ENCODE results near the gene GAREM2. TPM values are rescaled to one million over a fixed set of nuclear protein-coding genes. Genes with fewer than 3 reads are reported as not detected.
A peak's percentile ranks its signal among the peaks of the same experiment; 100 is the strongest.
"Not testable (repeated sequence)": the region's sequence is repeated elsewhere in the genome, so short reads cannot be mapped to it uniquely, and the experiment has no call there.

GAREM2 gene
- 2.5 TPM for total RNA-seq

GRCh38 chr2:26172871-26173775 is at the start of gene GAREM2:
GAREM2 (plus strand) TSS chr2:26173088; CDS start chr2:26173221, 133 bp downstream.
- no peak for DNase-seq

- no peak for DNase-seq
Measured at GRCh38 chr2:26123426-26123825, 49.5 kb upstream of the GAREM2 start.

DNA sequence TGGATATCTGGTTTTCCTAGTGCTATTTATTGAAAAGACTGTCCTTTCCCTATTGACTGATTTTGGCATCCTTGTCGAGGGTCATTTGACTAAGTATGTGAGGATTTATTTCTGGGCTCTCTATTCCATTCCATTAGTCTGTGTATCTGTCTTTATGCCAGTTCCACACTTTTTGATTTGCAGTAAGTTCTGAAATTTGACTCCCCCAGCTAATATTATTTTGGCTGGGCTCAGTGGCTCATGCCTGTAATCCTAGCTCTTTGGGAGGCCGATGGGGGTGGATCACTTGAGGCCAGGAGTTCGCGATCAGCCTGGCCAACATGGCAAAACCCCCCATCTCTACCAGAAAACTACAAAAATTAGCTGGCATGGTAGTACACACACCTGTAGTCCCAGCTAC is 46.8 kb upstream of the GAREM2 start:
- no peak for DNase-seq

GRCh38 chr2:26128176-26128575 is 44.7 kb upstream of the GAREM2 start:
- DNase-seq, result no peak

- no peak for DNase-seq
Measured at GRCh38 chr2:26130763-26131162, 42.1 kb upstream of the GAREM2 start.

- no peak for DNase-seq
Measured at GRCh38 chr2:26136451-26136850, 36.4 kb upstream of the GAREM2 start.

GRCh38 chr2:26139269-26140183 is 33.4 kb upstream of the GAREM2 start:
- DNase-seq, result no peak

DNA sequence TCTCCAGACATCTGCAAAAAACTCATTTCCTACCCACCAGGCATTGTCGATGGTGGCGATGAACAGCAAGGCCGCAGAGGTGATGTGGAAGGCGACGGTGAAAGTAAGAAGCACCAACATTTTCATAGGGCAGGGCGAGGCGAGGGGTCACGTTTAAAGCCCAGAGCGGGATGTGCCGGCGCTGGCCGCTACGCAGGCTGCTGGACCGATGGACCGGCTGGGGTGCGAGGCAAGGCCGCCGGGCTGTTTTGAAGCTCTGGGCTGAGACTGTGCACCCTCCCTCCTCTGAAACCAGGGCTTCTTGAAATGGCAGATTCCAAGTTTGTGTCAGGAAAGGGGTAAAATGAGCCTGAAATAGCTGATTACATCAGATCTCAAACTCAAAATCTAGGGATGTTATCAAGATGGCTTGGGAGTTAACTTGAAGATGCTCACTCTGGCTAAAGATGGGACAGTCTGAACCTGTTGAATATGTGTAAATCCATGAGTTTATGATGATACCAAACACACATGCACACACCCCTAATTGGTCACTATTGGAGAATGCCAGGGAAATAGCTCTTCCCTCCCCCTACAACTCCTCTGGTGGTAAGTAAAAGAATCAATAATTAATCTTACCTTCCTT is 31.6 kb upstream of the GAREM2 start:
- no peak for DNase-seq

GRCh38 chr2:26144031-26144430 is 28.9 kb upstream of the GAREM2 start:
- no peak for DNase-seq

DNA sequence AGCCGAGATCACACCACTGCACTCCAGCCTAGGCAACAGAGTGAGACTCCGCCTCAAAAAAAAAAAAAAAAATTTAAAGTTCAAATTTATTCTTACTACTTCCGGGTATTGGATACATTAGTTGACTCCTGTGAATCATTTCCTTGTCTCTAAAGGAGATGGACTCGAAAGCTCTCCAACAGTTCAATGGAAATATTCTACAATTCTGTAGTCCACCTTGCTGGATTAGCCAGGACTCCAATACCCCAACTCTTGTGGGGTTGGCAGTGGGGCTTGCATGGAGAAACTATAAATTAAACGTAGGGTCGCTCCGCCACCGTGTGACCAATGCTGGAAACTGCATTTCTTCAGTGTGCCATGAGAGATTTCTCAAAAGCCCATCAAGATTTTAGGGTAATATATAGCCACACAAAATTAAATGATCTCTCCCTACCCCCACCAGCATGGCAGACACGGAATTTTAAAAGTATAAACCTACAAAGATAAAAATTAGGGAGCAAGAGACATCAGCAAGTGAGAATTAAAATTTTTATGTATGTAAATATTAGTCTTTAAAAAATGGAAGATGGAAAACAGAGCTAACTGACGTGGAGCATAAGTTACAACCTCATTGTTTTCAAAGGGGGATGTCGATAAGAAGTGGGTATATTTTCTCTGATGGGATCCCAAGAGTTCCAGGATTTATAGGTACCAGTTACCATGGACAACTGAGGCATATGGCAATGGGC is 27.8 kb upstream of the GAREM2 start:
- DNase-seq, result peak; percentile 42

DNA sequence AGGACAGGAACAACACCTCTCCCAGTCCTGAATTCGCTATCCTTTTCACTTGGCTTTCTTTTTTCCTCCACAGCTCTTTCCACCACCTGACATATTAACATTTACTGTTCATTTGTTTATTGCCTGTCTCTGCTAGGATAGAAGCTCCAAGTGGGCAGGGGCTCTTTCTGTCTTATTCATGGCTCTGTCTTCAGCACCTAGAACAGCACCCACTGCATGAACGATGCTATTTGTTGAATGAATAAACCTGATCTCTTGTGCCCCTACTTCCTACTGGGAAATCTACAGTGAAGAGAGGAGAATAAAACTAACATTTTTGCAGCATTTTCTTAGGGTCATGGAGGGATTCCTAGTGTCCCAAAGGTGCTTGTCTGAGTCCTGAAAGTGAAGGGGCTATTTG is 24.4 kb upstream of the GAREM2 start:
- no peak for DNase-seq

DNA sequence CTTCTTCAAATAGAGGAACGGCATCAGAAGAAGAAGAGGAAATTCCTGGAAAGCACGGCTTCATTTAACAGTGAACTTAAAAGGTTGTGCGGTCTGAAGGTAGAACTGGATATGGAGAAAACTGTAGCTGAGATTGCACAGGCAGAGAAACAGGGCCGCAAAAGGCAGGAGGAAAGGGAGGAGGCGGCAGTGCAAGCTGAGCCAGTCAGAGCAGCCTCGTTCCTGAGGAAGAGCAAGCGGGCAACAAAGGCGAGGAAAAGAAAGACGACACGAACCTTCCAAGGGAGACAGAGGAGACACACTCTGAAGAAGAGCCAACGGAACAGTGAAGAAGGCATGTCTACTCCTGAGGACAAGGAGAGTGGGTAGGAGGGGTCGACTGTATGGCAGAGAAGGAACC is 22.6 kb upstream of the GAREM2 start:
- no peak for DNase-seq

- no peak for DNase-seq
Measured at GRCh38 chr2:26157580-26157979, 15.3 kb upstream of the GAREM2 start.

DNA sequence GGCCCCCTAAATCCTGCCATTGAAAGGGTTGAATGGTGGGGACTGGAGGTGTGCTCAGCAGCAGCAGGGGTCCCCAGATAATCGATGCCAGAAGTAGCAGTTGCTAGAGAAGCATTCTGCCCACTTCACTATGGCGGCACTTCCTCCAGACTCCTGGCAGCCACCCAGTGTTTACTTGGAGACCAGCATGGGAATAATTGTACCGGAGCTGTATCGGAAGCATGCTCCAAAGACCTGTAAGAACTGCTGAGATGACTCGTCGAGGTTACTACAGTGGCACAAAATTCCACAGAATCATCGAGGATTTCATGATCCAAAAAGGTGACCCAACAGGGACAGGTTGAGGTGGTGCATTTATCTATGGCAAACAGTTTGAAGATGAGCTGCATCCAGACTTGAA is 11.0 kb upstream of the GAREM2 start:
- DNase-seq, result no peak

DNA sequence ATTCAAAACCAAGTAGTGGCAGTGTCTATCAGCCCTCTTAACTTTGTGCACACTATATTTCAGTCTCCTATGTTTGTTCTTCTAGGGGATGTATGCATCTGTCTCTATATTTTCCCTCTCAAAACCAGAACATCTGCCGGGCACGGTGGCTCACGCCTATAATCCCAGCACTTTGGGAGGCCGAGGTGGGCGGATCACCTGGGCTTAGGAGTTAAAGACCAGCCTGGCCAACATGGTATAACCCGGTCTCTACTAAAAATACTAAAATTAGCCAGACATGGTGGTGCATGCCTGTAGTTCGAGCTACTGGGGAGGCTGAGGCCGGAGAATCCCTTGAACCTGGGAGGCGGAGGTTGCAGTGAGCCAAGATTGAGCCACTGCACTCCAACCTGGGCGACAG is 9.9 kb upstream of the GAREM2 start:
- DNase-seq, result no peak

DNA sequence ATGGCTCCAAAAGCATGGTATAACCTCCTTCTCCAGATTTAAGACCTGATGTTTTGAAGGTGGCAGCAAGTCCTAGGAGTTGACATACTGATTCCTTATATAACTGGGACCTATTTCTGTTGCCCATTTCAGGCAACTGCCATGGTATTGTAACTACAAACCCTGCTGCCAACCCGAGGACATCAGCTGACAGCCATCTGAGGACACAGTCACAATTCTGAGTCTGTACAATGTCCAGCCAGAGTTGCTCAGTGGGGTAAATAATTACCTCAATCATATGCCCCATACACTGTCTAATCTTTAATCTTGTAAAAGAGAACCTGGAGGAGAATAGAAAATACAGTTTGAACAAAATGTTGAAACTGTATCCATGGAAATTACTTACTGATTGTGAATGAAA is 8.7 kb upstream of the GAREM2 start:
- DNase-seq, result no peak

DNA sequence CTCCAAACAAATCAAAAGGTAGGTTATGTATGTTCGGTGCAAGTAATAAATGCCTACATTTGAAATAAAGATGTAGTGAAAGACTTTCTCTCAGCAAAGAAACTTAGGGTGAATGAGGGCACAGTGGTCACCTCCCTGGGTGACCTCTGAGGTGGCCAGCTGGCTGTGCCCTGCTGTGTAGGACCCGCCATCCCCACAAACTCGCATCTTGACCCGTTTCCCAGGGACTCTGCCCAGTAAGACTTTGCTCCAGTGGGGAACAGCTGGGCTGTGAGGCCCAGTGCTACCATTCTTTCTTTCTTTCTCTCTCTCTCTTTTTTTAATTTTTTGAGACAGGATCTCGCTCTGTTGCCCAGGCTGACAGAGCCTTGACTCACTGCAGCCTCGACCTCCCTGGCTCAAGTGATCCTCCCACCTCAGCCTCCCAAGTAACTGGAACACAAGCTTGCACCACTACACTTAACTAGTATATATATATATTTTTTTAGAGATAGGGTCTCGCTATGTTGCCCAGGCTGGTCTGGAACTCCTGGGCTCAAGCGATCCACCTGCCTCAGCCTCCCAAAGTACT is 8.2 kb upstream of the GAREM2 start:
- DNase-seq, result no peak

GRCh38 chr2:26165403-26165802 is 7.5 kb upstream of the GAREM2 start:
- no peak for DNase-seq

DNA sequence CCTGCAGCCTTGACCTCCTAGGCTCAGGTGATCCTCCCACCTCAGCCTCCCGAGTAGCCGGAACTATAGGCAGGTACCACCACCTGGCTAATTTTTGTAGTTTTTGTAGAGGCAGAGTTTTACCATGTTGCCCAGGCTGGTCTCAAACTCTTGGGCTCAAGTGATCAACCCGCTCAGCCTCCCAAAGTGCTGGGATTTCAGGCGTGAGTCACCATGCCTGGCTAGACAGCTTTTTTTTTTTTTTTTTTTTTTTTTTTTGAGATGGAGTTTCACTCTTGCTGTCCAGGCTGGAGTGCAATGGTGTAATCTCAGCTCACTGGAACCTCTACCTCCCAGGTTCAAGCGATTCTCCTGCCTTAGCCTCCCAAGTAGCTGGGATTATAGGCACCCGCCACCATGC is 6.3 kb upstream of the GAREM2 start:
- DNase-seq, result not testable (repeated sequence)

- no peak for DNase-seq
Measured at GRCh38 chr2:26168785-26169184, 4.1 kb upstream of the GAREM2 start.

GRCh38 chr2:26169226-26169625 is 3.7 kb upstream of the GAREM2 start:
- no peak for DNase-seq
